HEK293 (cell line): Measurements from ENCODE around the gene TSC2.

Experiments used
- CTCF ChIA-PET: fragments of 350-600 bp; formaldehyde crosslinking; extraction: SDS; loops from one replicate; lab custom pipeline; 2021; ENCODE audit warnings: antibody characterized with exemption; lab: Yijun Ruan, JAX
- POLR2A ChIA-PET: fragments of 300-600 bp; formaldehyde crosslinking; extraction: SDS; loops from one replicate; lab custom pipeline; 2020; ENCODE audit warnings: antibody characterized with exemption, inconsistent platforms; lab: Yijun Ruan, JAX
- H3K27ac ChIP-seq: fragments of 200-500 bp; sonication (Bioruptor generic); 2 replicates; pipeline ENCODE4 v1.5.1; 2014; ENCODE audit warnings: low read depth, low read length, control low read depth, inconsistent platforms; ENCODE audit errors: extremely low read depth
- H3K36me3 ChIP-seq, 2 experiments: fragments of 200-500 bp in 1 of 2; sonication (Bioruptor generic) in 1 of 2; 1 replicate in 1 of 2; 2 replicates in 1 of 2; pipeline ENCODE4 v1.5.1; 2014 to 2017; ENCODE audit warnings: inconsistent platforms in 2 of 2, low read length in 2 of 2; ENCODE audit not compliant: control insufficient read depth in 2 of 2, insufficient read depth in 1 of 2
- H3K4me1 ChIP-seq: fragments of 200-500 bp; sonication (Bioruptor generic); 2 replicates; pipeline ENCODE4 v1.5.1; 2014; ENCODE audit warnings: mild to moderate bottlenecking, low read length, inconsistent platforms; ENCODE audit not compliant: control insufficient read depth, insufficient read depth
- H3K4me3 ChIP-seq: 2 replicates; pipeline ENCODE4 v1.5.1; 2011; ENCODE audit warnings: low read depth, mild to moderate bottlenecking, control low read depth, low read length, moderate library complexity
- H3K9me3 ChIP-seq: fragments of 200-500 bp; sonication (Bioruptor generic); 2 replicates; pipeline ENCODE4 v1.5.1; 2014; ENCODE audit warnings: low read depth, low read length, inconsistent platforms; ENCODE audit not compliant: control insufficient read depth, insufficient read depth
- EGR2 ChIP-seq: fragments of 450-650 bp; formaldehyde crosslinking; IDR thresholded peaks from 2 replicates; pipeline ENCODE4 v1.5.1; 2016; ENCODE audit warnings: low read depth, missing biosample characterization, missing genetic modification characterization
- ELK4 ChIP-seq: IDR thresholded peaks from 2 replicates; pipeline ENCODE4 v1.6.1; 2011; ENCODE audit warnings: mild to moderate bottlenecking, low read depth, low read length, borderline replicate concordance
- GLIS2 ChIP-seq: fragments of 450-650 bp; formaldehyde crosslinking; IDR thresholded peaks from 2 replicates; pipeline ENCODE4 v1.5.1; 2016; ENCODE audit warnings: missing biosample characterization, missing genetic modification characterization
- MZF1 ChIP-seq: fragments of 450-650 bp; formaldehyde crosslinking; IDR thresholded peaks from 2 replicates; pipeline ENCODE4 v1.5.1; 2017; ENCODE audit warnings: missing biosample characterization, missing genetic modification characterization, borderline replicate concordance
- OSR2 ChIP-seq: fragments of 450-650 bp; formaldehyde crosslinking; IDR thresholded peaks from 2 replicates; pipeline ENCODE4 v1.5.1; 2016; ENCODE audit warnings: missing biosample characterization, missing genetic modification characterization
- SP2 ChIP-seq: fragments of 450-650 bp; formaldehyde crosslinking; IDR thresholded peaks from 2 replicates; pipeline ENCODE4 v1.5.1; 2016; ENCODE audit warnings: missing biosample characterization, missing genetic modification characterization
- ZBTB49 ChIP-seq: fragments of 450-650 bp; formaldehyde crosslinking; IDR thresholded peaks from 2 replicates; pipeline ENCODE4 v1.5.1; 2016; ENCODE audit warnings: missing biosample characterization, missing genetic modification characterization, low read depth
- ZBTB7A ChIP-seq: fragments of 450-650 bp; formaldehyde crosslinking; IDR thresholded peaks from 2 replicates; pipeline ENCODE4 v1.5.1; 2016; ENCODE audit warnings: low read depth, missing biosample characterization, missing genetic modification characterization
- ZEB2 ChIP-seq: fragments of 450-650 bp; formaldehyde crosslinking; IDR thresholded peaks from 2 replicates; pipeline ENCODE4 v1.5.1; 2016; ENCODE audit warnings: missing biosample characterization, missing genetic modification characterization
- ZNF10 ChIP-seq: fragments of 450-650 bp; formaldehyde crosslinking; IDR thresholded peaks from 2 replicates; pipeline ENCODE4 v1.5.1; 2017; ENCODE audit warnings: missing biosample characterization, missing genetic modification characterization
- ZNF274 ChIP-seq, 2 experiments: fragments of 200-500 bp in 1 of 2; fragments of 450-650 bp in 1 of 2; sonication (Bioruptor generic) in 1 of 2; formaldehyde crosslinking in 1 of 2; IDR thresholded peaks; 2 replicates each; pipeline versions ENCODE4 v1.5.1 to v1.6.1; 2014 to 2016; ENCODE audit warnings: borderline replicate concordance in 1 of 2, inconsistent platforms in 1 of 2, low read length in 1 of 2, missing biosample characterization in 1 of 2, missing genetic modification characterization in 1 of 2
- ZNF292 ChIP-seq: fragments of 450-650 bp; formaldehyde crosslinking; IDR thresholded peaks from 2 replicates; pipeline ENCODE4 v1.5.1; 2016; ENCODE audit warnings: low read depth, missing biosample characterization, missing genetic modification characterization, borderline replicate concordance
- ZNF416 ChIP-seq: fragments of 450-650 bp; formaldehyde crosslinking; IDR thresholded peaks from 2 replicates; pipeline ENCODE4 v1.5.1; 2016; ENCODE audit warnings: missing biosample characterization, missing genetic modification characterization
- ZNF518A ChIP-seq: fragments of 450-650 bp; formaldehyde crosslinking; conservative IDR thresholded peaks from 2 replicates; pipeline ENCODE4 v1.5.1; 2016; ENCODE audit warnings: low read depth, missing biosample characterization, missing genetic modification characterization
- ZNF624 ChIP-seq: fragments of 450-650 bp; formaldehyde crosslinking; IDR thresholded peaks from 2 replicates; pipeline ENCODE4 v1.5.1; 2017; ENCODE audit warnings: missing biosample characterization, missing genetic modification characterization
- ZNF701 ChIP-seq: fragments of 450-650 bp; formaldehyde crosslinking; IDR thresholded peaks from 2 replicates; pipeline ENCODE4 v1.5.1; 2016; ENCODE audit warnings: missing biosample characterization, missing genetic modification characterization
- ZNF747 ChIP-seq: fragments of 450-650 bp; formaldehyde crosslinking; IDR thresholded peaks from 2 replicates; pipeline ENCODE4 v1.5.1; 2016; ENCODE audit warnings: missing biosample characterization, missing genetic modification characterization
- ZNF777 ChIP-seq: fragments of 450-650 bp; formaldehyde crosslinking; IDR thresholded peaks from 2 replicates; pipeline ENCODE4 v1.5.1; 2017; ENCODE audit warnings: missing biosample characterization, missing genetic modification characterization, borderline replicate concordance

Gene TSC2

GRCh38 chr16:2043667-2044451, 3.9 kb upstream of the TSC2 start (continued):
- TF ChIP-seq ZNF518A (tag by site-specific recombination) (no peak), ZNF701 (tag by site-specific recombination) (no peak), EGR2 (tag by site-specific recombination) (peak; percentile 82), ZNF292 (tag by site-specific recombination) (no peak), GLIS2 (tag by site-specific recombination) (no peak), ZNF747 (no peak), ZNF10 (0 out of 2 replicates have a peak, but pooled peaks have one; percentile 22), ZNF624 (tag by site-specific recombination) (no peak), SP2 (peak; percentile 47), ZNF777 (tag by site-specific recombination) (no peak)
- TF ChIP-seq, all 188 proteins: peak for 7

- POLR2A ChIA-PET = interaction anchor here (1.0 kb wide), 1 partner anchor 19 kb away, joined by 4 read pairs; no protein-coding TSS in a partner anchor
- H3K4me1 ChIP-seq = no peaks in the 10 kb centered on the region
- H3K4me3 ChIP-seq = no peak overlapping the region
- TF ChIP-seq ELK4 (no peak), ZNF274 (IDR thresholded peaks at IDR 0.05; ENCODE audit: low read length) (no peak), ZNF274 (tag by site-specific recombination; IDR thresholded peaks at IDR 0.05; ENCODE audit: borderline replicate concordance) (no peak), ZBTB49 (no peak), ZEB2 (tag by site-specific recombination) (0 out of 2 replicates have a peak, but pooled peaks have one; percentile 24), MZF1 (tag by site-specific recombination) (no peak), ZBTB7A (tag by site-specific recombination) (no peak), ZNF416 (tag by site-specific recombination) (no peak), OSR2 (tag by site-specific recombination) (no peak)
- H3K27ac ChIP-seq = no peak overlapping the region
- CTCF ChIA-PET = no interaction called here
- H3K9me3 ChIP-seq = no peaks in the 10 kb centered on the region
- peaks cover 0 to 11% of the 10 kb centered on the region in 2 experiments; a peak in 2 of 3 replicates for H3K36me3 ChIP-seq
Observed at GRCh38 chr16:2044541-2044940, 3.2 kb upstream of the TSC2 start.
